HL-60 (cell line): ENCODE data around the gene UBE2E1.

Source experiments
- DNase-seq, 2 experiments: peaks; one replicate each; pipeline ENCODE4 v3.0.0-alpha.2; 2010 to 2020; ENCODE audit warnings: low read depth in 1 of 2, low spot score in 1 of 2
- H3K27ac ChIP-seq: fragments of 250-450 bp; sonication (Bioruptor Pico); replicated peaks from 2 replicates; pipeline ENCODE4 v1.5.1; 2020; ENCODE audit warnings: mild to moderate bottlenecking, moderate library complexity
- H3K27me3 ChIP-seq: fragments of 250-450 bp; sonication (Bioruptor Pico); 2 replicates; pipeline ENCODE4 v1.5.1; 2021; ENCODE audit warnings: mild to moderate bottlenecking, moderate library complexity; ENCODE audit not compliant: insufficient read depth, poor library complexity, severe bottlenecking
- H3K4me3 ChIP-seq: replicated peaks from 2 replicates; pipeline ENCODE4 v1.5.1; 2011; ENCODE audit warnings: mild to moderate bottlenecking, control low read depth, low read length; ENCODE audit not compliant: insufficient read depth
- CTCF ChIP-seq: IDR thresholded peaks from one replicate; pipeline ENCODE4 v1.5.1; 2011; ENCODE audit warnings: low read length, control low read depth, inconsistent platforms; ENCODE audit not compliant: insufficient read depth
- GABPA ChIP-seq: IDR thresholded peaks from 2 replicates; pipeline ENCODE4 v1.6.1; 2012; ENCODE audit warnings: low read depth
- POLR2AphosphoS5 ChIP-seq: IDR thresholded peaks from 2 replicates; pipeline ENCODE4 v1.6.1; 2012; ENCODE audit warnings: low read depth
- REST ChIP-seq: IDR thresholded peaks from 2 replicates; pipeline ENCODE4 v1.6.1; 2012; ENCODE audit warnings: low read depth; ENCODE audit not compliant: insufficient replicate concordance
- SPI1 ChIP-seq: IDR thresholded peaks from 2 replicates; pipeline ENCODE4 v1.6.1; 2012; ENCODE audit warnings: low read depth, mild to moderate bottlenecking, borderline replicate concordance

UBE2E1 gene

GRCh38 chr3:23796518-23796917 lies 9.2 kb upstream of the UBE2E1 start:
- no peaks in the 10 kb centered on the region for H3K27me3 ChIP-seq
- DNase-seq: no peak
- no peak overlapping the region for H3K27ac ChIP-seq
- TF ChIP-seq POLR2AphosphoS5: no peak
- no peak overlapping the region for H3K4me3 ChIP-seq

GRCh38 chr3:23797491-23797890 lies 8.3 kb upstream of the UBE2E1 start:
- Histone ChIP-seq H3K27ac (no peak overlapping the region), H3K27me3 (no peaks in the 10 kb centered on the region), H3K4me3 (no peak overlapping the region)
- no peak for DNase-seq
- TF ChIP-seq POLR2AphosphoS5: no peak
- TF ChIP-seq SPI1: no peak
- no peak for TF ChIP-seq CTCF

GRCh38 chr3:23798456-23798855 lies 7.3 kb upstream of the UBE2E1 start:
- DNase-seq: no peak
- H3K4me3 ChIP-seq: no peak overlapping the region
- H3K27ac ChIP-seq: no peak overlapping the region
- H3K27me3 ChIP-seq: no peaks in the 10 kb centered on the region
- no peak for TF ChIP-seq CTCF
- no peak for TF ChIP-seq POLR2AphosphoS5
- no peak for TF ChIP-seq GABPA
- no peak for TF ChIP-seq REST
- TF ChIP-seq SPI1: no peak

- H3K27me3 ChIP-seq: no peaks in the 10 kb centered on the region
- DNase-seq: no peak
- TF ChIP-seq CTCF (no peak), SPI1 (no peak), POLR2AphosphoS5 (no peak), GABPA (no peak), REST (no peak)
- no peak overlapping the region for H3K4me3 ChIP-seq
- no peak overlapping the region for H3K27ac ChIP-seq
Measured at GRCh38 chr3:23798876-23799275, 6.9 kb upstream of the UBE2E1 start.
